B cell (primary cell): Measurements from ENCODE around the gene CACNA2D1. TPM values are rescaled to one million over a fixed set of nuclear protein-coding genes. Genes with fewer than 3 reads are reported as not detected.

Source experiments
- ATAC-seq: fragments of 200-7000 bp; cut with Tn5 transposase; one replicate; pipeline ENCODE4 v1.10.0; 2021; ENCODE audit warnings: low read depth, mild to moderate bottlenecking, moderate number of reproducible peaks, moderate library complexity
- CTCF ChIA-PET: fragments of 350-600 bp; sonication (Branson Sonifier 250); formaldehyde crosslinking; loops from one replicate; lab custom pipeline; 2021; ENCODE audit warnings: antibody characterized with exemption, inconsistent platforms; lab: Charles Lee
- POLR2A ChIA-PET: fragments of 350-600 bp; sonication (Branson Sonifier 250); formaldehyde crosslinking; loops from one replicate; lab custom pipeline; 2021; ENCODE audit warnings: antibody characterized with exemption; lab: Charles Lee
- DNase-seq: peaks from one replicate; pipeline ENCODE4 v3.0.0; 2013
- H2AFZ ChIP-seq: 2 replicates; pipeline ENCODE4 v1.6.1; 2012; ENCODE audit warnings: mild to moderate bottlenecking, low read depth, low read length; ENCODE audit not compliant: insufficient read depth, poor library complexity, severe bottlenecking
- H3K27ac ChIP-seq, 2 donors: 1 replicate in 1 of 2; 2 replicates in 1 of 2; pipeline ENCODE4 v1.5.1; 2012 to 2013; ENCODE audit warnings: low read length in 2 of 2, mild to moderate bottlenecking in 2 of 2, moderate library complexity in 1 of 2
- H3K27me3 ChIP-seq, 4 experiments: fragments of 200-600 bp in 1 of 4; sonication (generic) in 1 of 4; replicated peaks in 1 of 4; 1 replicate in 2 of 4; 2 replicates in 2 of 4; pipeline versions ENCODE4 v1.6.1 to v1.7.0; 2013 to 2016; ENCODE audit warnings: low read length in 3 of 4, mild to moderate bottlenecking in 2 of 4, mixed read lengths in 1 of 4, moderate library complexity in 1 of 4; ENCODE audit not compliant: insufficient read depth in 4 of 4, control insufficient read depth in 3 of 4; ENCODE audit errors: control extremely low read depth in 1 of 4
- H3K36me3 ChIP-seq, 2 experiments: replicated peaks in 1 of 2; 1 replicate in 1 of 2; 2 replicates in 1 of 2; pipeline versions ENCODE4 v1.6.1 to v1.7.1; 2013; ENCODE audit warnings: low read length in 1 of 2; ENCODE audit not compliant: insufficient read depth in 2 of 2, control insufficient read depth in 1 of 2; ENCODE audit errors: control extremely low read depth in 1 of 2, extremely low read depth in 1 of 2
- H3K4me1 ChIP-seq, 2 donors: fragments of 200-600 bp in 1 of 2; sonication (generic) in 1 of 2; 1 replicate in 1 of 2; 2 replicates in 1 of 2; pipeline versions ENCODE4 v1.5.1 to v1.6.1; 2013 to 2017; ENCODE audit warnings: low read length in 2 of 2; ENCODE audit not compliant: control insufficient read depth in 2 of 2, insufficient read depth in 2 of 2
- H3K4me2 ChIP-seq: replicated peaks from 2 replicates; pipeline ENCODE3; 2012; ENCODE audit warnings: mild to moderate bottlenecking, low read depth, low read length; ENCODE audit not compliant: poor library complexity, severe bottlenecking
- H3K4me3 ChIP-seq, 5 experiments: fragments of 200-600 bp in 1 of 5; sonication (generic) in 1 of 5; 1 replicate in 3 of 5; 2 replicates in 2 of 5; pipeline versions ENCODE4 v1.5.1 to v1.7.0; 2011 to 2016; ENCODE audit warnings: low read length in 4 of 5, mild to moderate bottlenecking in 4 of 5, low read depth in 2 of 5, control low read depth in 1 of 5, moderate library complexity in 1 of 5; ENCODE audit not compliant: insufficient read depth in 1 of 5; ENCODE audit errors: control extremely low read depth in 1 of 5, extremely low read depth in 1 of 5
- H3K79me2 ChIP-seq: fragments of 200-600 bp; sonication (generic); one replicate; pipeline ENCODE4 v1.6.0; 2016; ENCODE audit warnings: low read length; ENCODE audit not compliant: control insufficient read depth, insufficient read depth
- H3K9ac ChIP-seq: fragments of 200-600 bp; sonication (generic); 2 replicates; pipeline ENCODE4 v1.6.1; 2017; ENCODE audit warnings: mild to moderate bottlenecking, low read length, moderate library complexity
- H3K9me3 ChIP-seq, 3 donors: one replicate each; pipeline versions ENCODE4 v1.6.1 to v1.7.1; 2013; ENCODE audit warnings: low read length in 2 of 3; ENCODE audit not compliant: control insufficient read depth in 2 of 3, insufficient read depth in 1 of 3; ENCODE audit errors: control extremely low read depth in 1 of 3
- H4K20me1 ChIP-seq: 2 replicates; pipeline ENCODE4 v1.6.0; 2012; ENCODE audit warnings: mild to moderate bottlenecking, low read length; ENCODE audit not compliant: insufficient read depth, control insufficient read depth, poor library complexity, severe bottlenecking
- H3K27ac Mint-ChIP-seq: one replicate; pipeline ENCODE4 v1.8.0; 2021; ENCODE audit warnings: mixed read lengths
- H3K27me3 Mint-ChIP-seq: one replicate; pipeline ENCODE4 v1.8.0; 2021; ENCODE audit warnings: mixed read lengths
- H3K4me1 Mint-ChIP-seq: one replicate; pipeline ENCODE4 v1.8.0; 2021; ENCODE audit warnings: mixed read lengths
- H3K4me3 Mint-ChIP-seq: one replicate; pipeline ENCODE4 v1.8.0; 2021; ENCODE audit warnings: mixed read lengths
- H3K9me3 Mint-ChIP-seq: one replicate; pipeline ENCODE4 v1.8.0; 2022; ENCODE audit warnings: mixed read lengths; ENCODE audit not compliant: insufficient read depth
- EZH2 ChIP-seq: IDR thresholded peaks from 2 replicates; pipeline ENCODE4 v1.6.1; 2012; ENCODE audit warnings: borderline replicate concordance, low read depth, mild to moderate bottlenecking, moderate library complexity, low read length; ENCODE audit not compliant: insufficient read depth, poor library complexity, severe bottlenecking
- WGBS: methylation state at CpG from one replicate; pipeline ENCODE4 v1.1.5; 2013; ENCODE audit warnings: missing lambda C conversion rate; ENCODE audit not compliant: insufficient coverage; 5-methylcytosine and 5-hydroxymethylcytosine counted together
- intact Hi-C: fragments of 100-400 bp; cut with micrococcal nuclease; formaldehyde crosslinking; loops from one replicate; pipeline ENCODE4 v1.10.0; 2022
- polyA plus RNA-seq: library from polyadenylated mRNA; depleted of rRNA; stranded (reverse); fragments of >200 nt; gene quantifications from 2 replicates; pipeline ENCODE4 v1.2.3, GENCODE V29; 2012
- total RNA-seq, 2 donors: library from RNA; stranded (reverse); fragments of 120-200 nt in 1 of 2; gene quantifications; 1 replicate in 1 of 2; 2 replicates in 1 of 2; pipeline versions ENCODE4 v1.2.3 to v1.2.4, GENCODE V29; 2013 to 2022
- TF ChIP-seq, protein P1 (sequence below): fragments of 200-600 bp; IDR thresholded peaks from one replicate; pipeline ENCODE4 v1.8.0; 2022; ENCODE audit warnings: antibody characterized with exemption, mild to moderate bottlenecking

Gene CACNA2D1
- total and polyA plus RNA-seq, 2 donors (not counting 1 experiment from before 2014, with no cell fraction given) = not detected

DNA sequence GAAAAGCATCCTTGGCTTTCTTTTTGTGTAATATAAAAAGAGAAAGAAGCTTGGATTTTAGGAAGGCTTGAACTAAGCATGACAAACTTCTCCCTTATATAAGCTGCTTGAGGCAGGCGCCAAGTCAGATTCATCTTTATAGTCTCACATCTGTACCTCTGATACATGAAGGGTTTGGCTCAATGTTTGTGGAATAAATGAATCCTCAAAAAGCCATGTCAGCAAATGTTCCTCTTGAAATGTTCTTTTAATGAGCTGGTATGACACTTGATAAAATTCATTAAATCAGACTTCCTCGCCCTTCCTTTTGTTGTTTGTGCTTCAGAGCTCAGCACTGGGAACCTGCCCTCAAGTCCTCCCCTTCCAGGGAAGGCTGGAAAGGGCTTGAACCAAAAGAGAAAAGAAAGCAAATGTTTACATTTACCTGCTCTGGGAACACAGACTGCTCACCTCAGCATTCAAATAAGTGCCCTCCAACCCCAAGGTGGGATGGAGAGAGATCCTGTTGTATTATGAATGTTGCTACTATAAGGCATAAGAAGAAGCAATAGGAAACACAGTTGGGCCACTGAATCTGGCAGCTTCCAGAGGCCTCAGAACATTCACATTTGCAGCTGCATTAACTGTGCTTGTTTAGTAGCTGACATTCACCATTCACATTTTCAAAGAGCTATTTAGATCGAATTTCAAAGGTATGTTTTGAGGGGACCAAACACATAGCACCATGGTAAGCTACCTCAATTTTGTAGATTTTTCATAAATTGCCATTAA, 212.6 kb downstream of the CACNA2D1 start:
- H3K4me3 Mint-ChIP-seq = no peak overlapping the region
- Histone ChIP-seq H3K9me3 (no peaks in the 10 kb centered on the region), H3K79me2 (no peaks in the 10 kb centered on the region), H4K20me1 (no peaks in the 10 kb centered on the region), H2AFZ (no peak overlapping the region), H3K4me1 (no peaks in the 10 kb centered on the region), H3K36me3 (no peaks in the 10 kb centered on the region), H3K27me3 (no peaks in the 10 kb centered on the region), H3K4me2 (no peak overlapping the region), H3K27ac (no peak overlapping the region), H3K9ac (no peak overlapping the region), H3K4me3 (no peak overlapping the region)
- H3K4me1 Mint-ChIP-seq = no peaks in the 10 kb centered on the region
- ATAC-seq = no peak
- ChIA-PET CTCF (no interaction called here), POLR2A (no interaction called here)
- no peak overlapping the region for H3K27ac Mint-ChIP-seq
- H3K9me3 Mint-ChIP-seq = no peaks in the 10 kb centered on the region
- intact Hi-C loops = no loop called here
- DNase-seq = no peak
- no CpG with 5 or more reads among the region's 3 CpGs for WGBS
- TF ChIP-seq EZH2 = no peak
- TF ChIP-seq, protein P1, sequence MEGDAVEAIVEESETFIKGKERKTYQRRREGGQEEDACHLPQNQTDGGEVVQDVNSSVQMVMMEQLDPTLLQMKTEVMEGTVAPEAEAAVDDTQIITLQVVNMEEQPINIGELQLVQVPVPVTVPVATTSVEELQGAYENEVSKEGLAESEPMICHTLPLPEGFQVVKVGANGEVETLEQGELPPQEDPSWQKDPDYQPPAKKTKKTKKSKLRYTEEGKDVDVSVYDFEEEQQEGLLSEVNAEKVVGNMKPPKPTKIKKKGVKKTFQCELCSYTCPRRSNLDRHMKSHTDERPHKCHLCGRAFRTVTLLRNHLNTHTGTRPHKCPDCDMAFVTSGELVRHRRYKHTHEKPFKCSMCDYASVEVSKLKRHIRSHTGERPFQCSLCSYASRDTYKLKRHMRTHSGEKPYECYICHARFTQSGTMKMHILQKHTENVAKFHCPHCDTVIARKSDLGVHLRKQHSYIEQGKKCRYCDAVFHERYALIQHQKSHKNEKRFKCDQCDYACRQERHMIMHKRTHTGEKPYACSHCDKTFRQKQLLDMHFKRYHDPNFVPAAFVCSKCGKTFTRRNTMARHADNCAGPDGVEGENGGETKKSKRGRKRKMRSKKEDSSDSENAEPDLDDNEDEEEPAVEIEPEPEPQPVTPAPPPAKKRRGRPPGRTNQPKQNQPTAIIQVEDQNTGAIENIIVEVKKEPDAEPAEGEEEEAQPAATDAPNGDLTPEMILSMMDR = no peak
- no peaks in the 10 kb centered on the region for H3K27me3 Mint-ChIP-seq

DNA sequence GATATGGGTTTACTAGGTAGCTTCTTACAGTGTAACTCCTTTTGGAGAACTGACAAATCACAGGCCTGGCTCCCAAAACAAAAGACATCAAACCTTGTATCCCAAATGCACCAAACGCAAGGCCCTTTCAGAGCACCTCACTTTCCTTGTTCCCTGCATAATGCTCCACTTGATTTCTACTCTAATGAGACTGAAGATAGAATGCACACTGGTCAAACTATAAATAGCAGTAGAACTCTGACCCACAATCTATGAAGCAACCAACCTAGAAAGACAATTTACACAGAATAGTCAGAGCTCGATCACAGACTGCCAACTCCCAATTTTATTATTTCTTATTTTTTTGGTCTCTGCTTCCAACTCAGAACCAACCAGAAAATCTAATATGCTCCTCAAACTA, 214.4 kb downstream of the CACNA2D1 start:
- H3K27ac Mint-ChIP-seq = no peak overlapping the region
- WGBS = 83% methylated on average over 2 of the region's 2 CpGs
- POLR2A ChIA-PET = no interaction called here
- no peak overlapping the region for H3K4me3 Mint-ChIP-seq
- H3K4me1 ChIP-seq = no peaks in the 10 kb centered on the region
- H3K4me3 ChIP-seq = no peak overlapping the region
- H3K27me3 Mint-ChIP-seq = no peaks in the 10 kb centered on the region
- no peaks in the 10 kb centered on the region for H3K27me3 ChIP-seq
- no peaks in the 10 kb centered on the region for H3K9me3 ChIP-seq
- H3K4me1 Mint-ChIP-seq = no peaks in the 10 kb centered on the region
- H3K9ac ChIP-seq = no peak overlapping the region
- no peaks in the 10 kb centered on the region for H3K79me2 ChIP-seq
- CTCF ChIA-PET = no interaction called here
- DNase-seq (no peak), ATAC-seq (no peak)
- H2AFZ ChIP-seq = no peak overlapping the region
- intact Hi-C loops = no loop called here
- H3K27ac ChIP-seq = no peak overlapping the region
- no peaks in the 10 kb centered on the region for H3K36me3 ChIP-seq
- no peak for TF ChIP-seq EZH2
- TF ChIP-seq, protein P1 = no peak
- no peaks in the 10 kb centered on the region for H3K9me3 Mint-ChIP-seq
- no peak overlapping the region for H3K4me2 ChIP-seq
- H4K20me1 ChIP-seq = no peaks in the 10 kb centered on the region
